ENCODE measurements around the gene SLC26A6.

DNA sequence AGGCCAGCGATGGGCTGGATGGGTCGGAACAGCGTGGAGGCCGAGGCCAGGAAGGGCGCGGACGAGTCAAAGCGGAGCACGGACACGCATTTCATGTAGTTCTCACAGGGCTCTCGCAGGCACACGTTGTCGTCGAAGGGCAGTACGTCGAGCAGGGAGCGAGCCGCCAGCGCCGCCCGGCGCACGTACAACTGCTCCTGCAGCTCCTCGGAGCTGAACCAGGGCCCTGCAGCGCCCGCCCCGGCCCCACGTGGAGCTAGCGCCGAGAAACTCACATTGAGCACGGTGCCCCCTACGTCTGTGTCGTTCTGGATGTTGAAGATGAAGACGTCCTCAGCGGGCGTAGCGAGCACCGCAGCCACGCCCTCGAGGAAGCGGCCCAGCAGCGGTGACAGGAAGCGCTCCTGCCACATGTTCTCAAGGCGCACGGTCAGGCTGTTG is 21.6 kb upstream of the SLC26A6 start:
- no peak for TF ChIP-seq SP1 (IDR thresholded peaks at IDR 0.05)
- TF ChIP-seq, protein P1, sequence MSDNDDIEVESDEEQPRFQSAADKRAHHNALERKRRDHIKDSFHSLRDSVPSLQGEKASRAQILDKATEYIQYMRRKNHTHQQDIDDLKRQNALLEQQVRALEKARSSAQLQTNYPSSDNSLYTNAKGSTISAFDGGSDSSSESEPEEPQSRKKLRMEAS (IDR thresholded peaks at IDR 0.05), result no peak
- TF ChIP-seq, protein P2, sequence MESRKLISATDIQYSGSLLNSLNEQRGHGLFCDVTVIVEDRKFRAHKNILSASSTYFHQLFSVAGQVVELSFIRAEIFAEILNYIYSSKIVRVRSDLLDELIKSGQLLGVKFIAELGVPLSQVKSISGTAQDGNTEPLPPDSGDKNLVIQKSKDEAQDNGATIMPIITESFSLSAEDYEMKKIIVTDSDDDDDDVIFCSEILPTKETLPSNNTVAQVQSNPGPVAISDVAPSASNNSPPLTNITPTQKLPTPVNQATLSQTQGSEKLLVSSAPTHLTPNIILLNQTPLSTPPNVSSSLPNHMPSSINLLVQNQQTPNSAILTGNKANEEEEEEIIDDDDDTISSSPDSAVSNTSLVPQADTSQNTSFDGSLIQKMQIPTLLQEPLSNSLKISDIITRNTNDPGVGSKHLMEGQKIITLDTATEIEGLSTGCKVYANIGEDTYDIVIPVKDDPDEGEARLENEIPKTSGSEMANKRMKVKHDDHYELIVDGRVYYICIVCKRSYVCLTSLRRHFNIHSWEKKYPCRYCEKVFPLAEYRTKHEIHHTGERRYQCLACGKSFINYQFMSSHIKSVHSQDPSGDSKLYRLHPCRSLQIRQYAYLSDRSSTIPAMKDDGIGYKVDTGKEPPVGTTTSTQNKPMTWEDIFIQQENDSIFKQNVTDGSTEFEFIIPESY (IDR thresholded peaks at IDR 0.05), result no peak
- TF ChIP-seq, protein P3, sequence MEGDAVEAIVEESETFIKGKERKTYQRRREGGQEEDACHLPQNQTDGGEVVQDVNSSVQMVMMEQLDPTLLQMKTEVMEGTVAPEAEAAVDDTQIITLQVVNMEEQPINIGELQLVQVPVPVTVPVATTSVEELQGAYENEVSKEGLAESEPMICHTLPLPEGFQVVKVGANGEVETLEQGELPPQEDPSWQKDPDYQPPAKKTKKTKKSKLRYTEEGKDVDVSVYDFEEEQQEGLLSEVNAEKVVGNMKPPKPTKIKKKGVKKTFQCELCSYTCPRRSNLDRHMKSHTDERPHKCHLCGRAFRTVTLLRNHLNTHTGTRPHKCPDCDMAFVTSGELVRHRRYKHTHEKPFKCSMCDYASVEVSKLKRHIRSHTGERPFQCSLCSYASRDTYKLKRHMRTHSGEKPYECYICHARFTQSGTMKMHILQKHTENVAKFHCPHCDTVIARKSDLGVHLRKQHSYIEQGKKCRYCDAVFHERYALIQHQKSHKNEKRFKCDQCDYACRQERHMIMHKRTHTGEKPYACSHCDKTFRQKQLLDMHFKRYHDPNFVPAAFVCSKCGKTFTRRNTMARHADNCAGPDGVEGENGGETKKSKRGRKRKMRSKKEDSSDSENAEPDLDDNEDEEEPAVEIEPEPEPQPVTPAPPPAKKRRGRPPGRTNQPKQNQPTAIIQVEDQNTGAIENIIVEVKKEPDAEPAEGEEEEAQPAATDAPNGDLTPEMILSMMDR (IDR thresholded peaks at IDR 0.05; ENCODE audit: low read depth, low read length, missing input control), result no peak
